ENCODE results near the gene TSPAN4. TPM values are rescaled to one million over a fixed set of nuclear protein-coding genes. Genes with fewer than 3 reads are reported as not detected.
A peak's percentile ranks its signal among the peaks of the same experiment; 100 is the strongest.

TSPAN4 gene
- total and polyA plus RNA-seq, 7 donors, result 11.4 to 38.5 (median 17.7) TPM

DNA sequence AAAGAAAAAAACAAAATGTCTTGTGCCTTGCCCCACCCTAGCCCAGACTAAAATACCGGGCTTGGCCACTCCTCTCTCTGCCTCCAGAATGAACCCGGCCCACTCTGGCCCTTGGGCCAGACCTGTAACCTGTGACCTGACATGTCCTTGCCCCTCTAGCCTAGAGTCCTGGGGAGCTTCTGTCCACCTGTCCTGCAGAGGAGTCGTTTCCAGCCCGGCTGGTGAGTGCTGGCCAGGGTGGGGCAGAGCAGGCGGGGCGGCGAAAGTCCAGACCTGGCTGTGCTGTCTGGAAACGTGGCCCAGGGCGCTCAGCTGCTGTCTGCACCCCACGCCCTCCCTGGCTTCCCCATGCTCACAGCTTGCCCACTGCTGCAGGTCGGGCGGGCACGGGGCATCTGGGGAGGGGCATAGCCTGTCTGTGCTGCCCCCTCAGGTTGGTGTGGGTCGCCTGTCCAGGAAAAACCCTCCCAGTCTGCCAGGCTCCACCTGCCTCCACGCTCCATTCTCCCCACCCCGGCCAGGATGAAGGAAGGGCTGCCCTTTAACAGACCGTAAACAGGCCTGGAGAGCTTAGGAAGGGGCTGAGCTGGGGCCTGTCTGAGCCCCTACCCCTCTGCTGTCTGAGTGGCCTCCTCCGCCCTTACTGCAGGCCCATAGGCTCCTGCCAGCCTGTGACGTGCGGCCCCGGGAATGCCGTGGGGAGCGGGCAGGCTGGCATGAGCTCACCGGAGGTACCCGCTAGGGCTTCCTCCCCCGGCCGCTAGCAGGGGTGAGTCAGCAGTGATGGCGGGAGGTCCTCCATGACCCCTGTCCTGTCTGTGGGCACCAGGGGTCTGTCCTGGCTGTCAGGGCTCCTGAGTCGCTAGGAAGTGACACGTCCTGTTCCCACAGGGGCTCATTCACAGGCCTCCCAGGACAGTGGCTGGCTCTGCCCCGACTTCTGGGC is 8.0 kb upstream of the TSPAN4 start:
- intact Hi-C loops (cut with DNase I), result no loop called here
- peaks cover 3 to 40% of the 10 kb centered on the region in 2 donors for H3K36me3 ChIP-seq (ENCODE audit: insufficient read depth in 1 of 2, low read depth in 1 of 2)
- peak; percentile 87 to 92 for DNase-seq
- peaks cover 0 to 10% (median 6%) of the 10 kb centered on the region in 3 donors for H3K27me3 ChIP-seq (ENCODE audit: insufficient read depth in 3 of 3, low read length in 2 of 3)
- ATAC-seq, result peak; percentile 75 to 80 (median 78)
- H3K9me3 ChIP-seq, result no peaks in the 10 kb centered on the region
- WGBS, 3 donors, result 11 to 21% (median 16%) methylated on average over 28 to 31 of the region's 31 CpGs
- peaks cover 45% of the 10 kb centered on the region for H3K4me1 ChIP-seq
- H3K27ac ChIP-seq, result peak overlapping the region; percentile 92
- TF ChIP-seq, protein P1, sequence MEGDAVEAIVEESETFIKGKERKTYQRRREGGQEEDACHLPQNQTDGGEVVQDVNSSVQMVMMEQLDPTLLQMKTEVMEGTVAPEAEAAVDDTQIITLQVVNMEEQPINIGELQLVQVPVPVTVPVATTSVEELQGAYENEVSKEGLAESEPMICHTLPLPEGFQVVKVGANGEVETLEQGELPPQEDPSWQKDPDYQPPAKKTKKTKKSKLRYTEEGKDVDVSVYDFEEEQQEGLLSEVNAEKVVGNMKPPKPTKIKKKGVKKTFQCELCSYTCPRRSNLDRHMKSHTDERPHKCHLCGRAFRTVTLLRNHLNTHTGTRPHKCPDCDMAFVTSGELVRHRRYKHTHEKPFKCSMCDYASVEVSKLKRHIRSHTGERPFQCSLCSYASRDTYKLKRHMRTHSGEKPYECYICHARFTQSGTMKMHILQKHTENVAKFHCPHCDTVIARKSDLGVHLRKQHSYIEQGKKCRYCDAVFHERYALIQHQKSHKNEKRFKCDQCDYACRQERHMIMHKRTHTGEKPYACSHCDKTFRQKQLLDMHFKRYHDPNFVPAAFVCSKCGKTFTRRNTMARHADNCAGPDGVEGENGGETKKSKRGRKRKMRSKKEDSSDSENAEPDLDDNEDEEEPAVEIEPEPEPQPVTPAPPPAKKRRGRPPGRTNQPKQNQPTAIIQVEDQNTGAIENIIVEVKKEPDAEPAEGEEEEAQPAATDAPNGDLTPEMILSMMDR (IDR thresholded peaks at IDR 0.05), result no peak
- peak overlapping the region; percentile 92 for H3K4me3 ChIP-seq

- Histone ChIP-seq H3K4me3 (no peak overlapping the region), H3K4me1 (peaks cover 49% of the 10 kb centered on the region), H3K36me3 (ENCODE audit: insufficient read depth in 1 of 2, low read depth in 1 of 2) (peaks cover 3 to 55% of the 10 kb centered on the region in 2 donors), H3K27ac (no peak overlapping the region), H3K9me3 (no peaks in the 10 kb centered on the region), H3K27me3 (ENCODE audit: insufficient read depth in 3 of 3, low read length in 2 of 3) (peaks cover 0 to 3% (median 0%) of the 10 kb centered on the region in 3 donors)
- no peak for DNase-seq
- intact Hi-C loops (cut with DNase I), result no loop called here
- 89 to 94% (median 90%) methylated on average over 10 to 14 of the region's 14 CpGs for whole genome bisulfite sequencing, 3 donors
- no peak for ATAC-seq
- TF ChIP-seq, protein P1 (IDR thresholded peaks at IDR 0.05), result no peak
Observed at GRCh38 chr11:836274-836673, 6.4 kb upstream of the TSPAN4 start.

- WGBS, 3 donors, result 74 to 85% (median 83%) methylated on average over 9 of the region's 9 CpGs
- no peak for ATAC-seq
- no peak for DNase-seq
- H3K4me3 ChIP-seq, result no peak overlapping the region
- H3K27me3 ChIP-seq (ENCODE audit: insufficient read depth in 3 of 3, low read length in 2 of 3), result peaks cover 0 to under 1% (median 0%) of the 10 kb centered on the region in 3 donors
- intact Hi-C loops (cut with DNase I), result no loop called here
- no peaks in the 10 kb centered on the region for H3K9me3 ChIP-seq
- H3K4me1 ChIP-seq, result peaks cover 51% of the 10 kb centered on the region
- H3K36me3 ChIP-seq (ENCODE audit: insufficient read depth in 1 of 2, low read depth in 1 of 2), result peaks cover 3 to 55% of the 10 kb centered on the region in 2 donors
- peak overlapping the region; percentile 30 for H3K27ac ChIP-seq
- TF ChIP-seq, protein P1 (IDR thresholded peaks at IDR 0.05), result no peak
Observed at GRCh38 chr11:836700-837099, 6.0 kb upstream of the TSPAN4 start.

- intact Hi-C loops (cut with DNase I), result no loop called here
- no peaks in the 10 kb centered on the region for H3K9me3 ChIP-seq
- WGBS, 3 donors, result 81 to 85% (median 82%) methylated on average over 18 to 22 of the region's 22 CpGs
- peak overlapping the region; percentile 30 for H3K27ac ChIP-seq
- H3K4me3 ChIP-seq, result no peak overlapping the region
- DNase-seq (no peak), ATAC-seq (no peak)
- TF ChIP-seq, protein P1 (IDR thresholded peaks at IDR 0.05), result no peak
- H3K4me1 ChIP-seq, result peaks cover 44% of the 10 kb centered on the region
- peaks cover 3 to 55% of the 10 kb centered on the region in 2 donors for H3K36me3 ChIP-seq (ENCODE audit: insufficient read depth in 1 of 2, low read depth in 1 of 2)
- no peaks in the 10 kb centered on the region for H3K27me3 ChIP-seq (ENCODE audit: insufficient read depth in 3 of 3, low read length in 2 of 3)
Observed at GRCh38 chr11:837189-837989, 5.3 kb upstream of the TSPAN4 start.
